GM13977 (cell line): ENCODE data around the gene HERC4.

ENCODE experiments used
- DNase-seq: peaks from one replicate; pipeline ENCODE4 v3.0.0; 2012; ENCODE audit warnings: low spot score
- CTCF ChIP-seq: IDR thresholded peaks from 2 replicates; pipeline ENCODE4 v1.5.1; 2012; ENCODE audit warnings: mild to moderate bottlenecking, control low read depth; ENCODE audit not compliant: insufficient read depth; ENCODE audit errors: extremely low read depth, missing control alignments
- in situ Hi-C: fragments of 300-500 bp; cut with MboI; formaldehyde crosslinking; loops from one replicate; pipeline ENCODE4 v1.12.0; 2022; ENCODE audit warnings: low sequenced_read_pairs, low pct_unique_long_range_greater_than_20kb, mixed read lengths, inconsistent platforms; ENCODE audit not compliant: unreplicated experiment

The HERC4 gene

GRCh38 chr10:68074775-68075549 lies at the start of gene HERC4:
HERC4 (minus strand) TSS chr10:68075283; CDS start chr10:68073108, 2,175 bp downstream.
- in situ Hi-C loops: no loop called here
- TF ChIP-seq CTCF: no peak

GRCh38 chr10:68124718-68125117 lies 49.6 kb upstream of the HERC4 start:
- no peak for TF ChIP-seq CTCF
- in situ Hi-C loops: no loop called here
- no peak for DNase-seq

More at GRCh38 chr10:68074775-68075549, at the start of gene HERC4:
- DNase-seq: peak; percentile 94

- in situ Hi-C loops: no loop called here
- no peak for DNase-seq
- TF ChIP-seq CTCF: no peak
Observed at GRCh38 chr10:68121852-68122251, 46.8 kb upstream of the HERC4 start.

- TF ChIP-seq CTCF: no peak
- in situ Hi-C loops: no loop called here
- no peak for DNase-seq
Observed at GRCh38 chr10:68121020-68121743, 46.1 kb upstream of the HERC4 start.

- DNase-seq: no peak
Observed at GRCh38 chr10:68118657-68119056, 43.6 kb upstream of the HERC4 start.

GRCh38 chr10:68112837-68113236 lies 37.8 kb upstream of the HERC4 start:
- DNase-seq: no peak
- no peak for TF ChIP-seq CTCF
- in situ Hi-C loops: no loop called here

More at GRCh38 chr10:68118657-68119056, 43.6 kb upstream of the HERC4 start:
- in situ Hi-C loops: no loop called here
- no peak for TF ChIP-seq CTCF
